GM12878 (cell line): ENCODE data around the gene CLEC16A. TPM values are rescaled to one million over a fixed set of nuclear protein-coding genes. Genes with fewer than 3 reads are reported as not detected.
A peak's percentile ranks its signal among the peaks of the same experiment; 100 is the strongest.

Source experiments
- ATAC-seq: fragments of 200-7000 bp; cut with Tn5 transposase; 3 replicates; pipeline ENCODE4 v1.9.1; 2020; ENCODE audit warnings: mild to moderate bottlenecking, moderate library complexity
- BruUV-seq: library from RNA; stranded (reverse); fragments of 400-500 nt; replicated peaks from 2 replicates; lab custom pipeline; 2021; lab: Mats Ljungman, UMichigan
- CTCF ChIA-PET: fragments of 300-600 bp; sonication (Branson Sonifier 250); formaldehyde crosslinking; extraction: SDS; loops from one replicate; lab custom pipeline; 2021; ENCODE audit warnings: inconsistent platforms; lab: Yijun Ruan, JAX
- POLR2A ChIA-PET: fragments of 350-600 bp; formaldehyde crosslinking; extraction: SDS; loops from one replicate; lab custom pipeline; 2021; ENCODE audit warnings: inconsistent platforms; lab: Charles Lee
- RAD21 ChIA-PET: fragments of 300-600 bp; sonication (Branson Sonifier 250); formaldehyde crosslinking; loops from one replicate; lab custom pipeline; 2023; ENCODE audit warnings: antibody characterized with exemption; ENCODE audit not compliant: unreplicated experiment; lab: Charles Lee
- SMC1A ChIA-PET: fragments of 300-600 bp; sonication (Branson Sonifier 250); formaldehyde crosslinking; loops from one replicate; lab custom pipeline; 2023; ENCODE audit not compliant: unreplicated experiment, uncharacterized antibody; lab: Charles Lee
- DNase-seq: peaks from one replicate; pipeline ENCODE4 v3.0.0-alpha.2; 2011; ENCODE audit warnings: low read depth, low spot score
- FAIRE-seq: peaks from 3 replicates; lab custom pipeline; 2011; peaks lifted over from hg19 to GRCh38; lab: Jason Lieb, UNC
- H2AFZ ChIP-seq: 2 replicates; pipeline ENCODE4 v1.6.0; 2011; ENCODE audit warnings: low read depth, low read length, control low read depth; ENCODE audit not compliant: control insufficient read depth
- H3K27ac ChIP-seq: 2 replicates; pipeline ENCODE4 v1.5.1; 2011; ENCODE audit warnings: control low read depth; ENCODE audit not compliant: control insufficient read depth, insufficient read depth
- H3K27me3 ChIP-seq, 2 experiments: replicated peaks in 1 of 2; 2 replicates each; pipeline versions ENCODE4 v1.6.0 to v1.6.1; 2011; ENCODE audit warnings: low read length in 1 of 2; ENCODE audit not compliant: control insufficient read depth in 2 of 2, insufficient read depth in 2 of 2
- H3K36me3 ChIP-seq, 2 experiments: 2 replicates each; pipeline ENCODE4 v1.5.1; 2011; ENCODE audit warnings: low read length in 1 of 2; ENCODE audit not compliant: control insufficient read depth in 2 of 2, insufficient read depth in 2 of 2
- H3K4me1 ChIP-seq: 2 replicates; pipeline ENCODE4 v1.6.1; 2011; ENCODE audit warnings: mild to moderate bottlenecking, low read length, moderate library complexity, mixed read lengths; ENCODE audit not compliant: control insufficient read depth, insufficient read depth
- H3K4me2 ChIP-seq: 2 replicates; pipeline ENCODE4 v1.6.0; 2011; ENCODE audit warnings: control low read depth; ENCODE audit not compliant: control insufficient read depth, insufficient read depth
- H3K4me3 ChIP-seq: fragments of 200-600 bp; sonication (generic); 2 replicates; pipeline ENCODE4 v1.5.1; 2016
- H3K79me2 ChIP-seq: 2 replicates; pipeline ENCODE4 v1.6.0; 2011; ENCODE audit warnings: low read length; ENCODE audit not compliant: control insufficient read depth, insufficient read depth
- H3K9ac ChIP-seq: 2 replicates; pipeline ENCODE4 v1.8.0; 2011; ENCODE audit warnings: low read length, control low read depth, mixed read lengths; ENCODE audit not compliant: control insufficient read depth, insufficient read depth
- H3K9me3 ChIP-seq: replicated peaks from 3 replicates; pipeline ENCODE4 v1.5.1; 2011; ENCODE audit warnings: mild to moderate bottlenecking, low read length; ENCODE audit not compliant: control insufficient read depth, insufficient read depth
- H4K20me1 ChIP-seq: 2 replicates; pipeline ENCODE4 v1.6.0; 2011; ENCODE audit not compliant: control insufficient read depth, insufficient read depth
- CREM ChIP-seq: IDR thresholded peaks from 2 replicates; pipeline ENCODE4 v1.6.1; 2014; ENCODE audit warnings: antibody characterized with exemption, low read depth
- ESRRA ChIP-seq: IDR thresholded peaks from 2 replicates; pipeline ENCODE4 v1.6.1; 2012; ENCODE audit warnings: mild to moderate bottlenecking, low read length, improper control_type of control experiment
- EZH2 ChIP-seq: IDR thresholded peaks from 2 replicates; pipeline ENCODE4 v1.6.1; 2012; ENCODE audit warnings: low read depth, mild to moderate bottlenecking, control low read depth, inconsistent platforms, low read length, borderline replicate concordance; ENCODE audit not compliant: control insufficient read depth
- HDAC6 ChIP-seq: fragments of 200-600 bp; sonication (generic); IDR thresholded peaks from one replicate; pipeline ENCODE4 v1.8.0; 2017; ENCODE audit warnings: antibody characterized with exemption; ENCODE audit not compliant: unreplicated experiment
- JUNB ChIP-seq: IDR thresholded peaks from 2 replicates; pipeline ENCODE4 v1.6.1; 2016; ENCODE audit warnings: antibody characterized with exemption, mild to moderate bottlenecking
- MXI1 ChIP-seq: fragments of 150-350 bp; IDR thresholded peaks from 2 replicates; pipeline ENCODE4 v1.6.1; 2011; ENCODE audit warnings: low read depth, mild to moderate bottlenecking, inconsistent platforms, low read length, improper control_type of control experiment
- MYC ChIP-seq: IDR thresholded peaks from 2 replicates; pipeline ENCODE4 v1.6.1; 2011; ENCODE audit warnings: mild to moderate bottlenecking, low read length, moderate library complexity, inconsistent platforms; ENCODE audit not compliant: insufficient read depth, insufficient replicate concordance, insufficient read length, severe bottlenecking
- POLR2A ChIP-seq: IDR thresholded peaks from 2 replicates; pipeline ENCODE4 v1.6.1; 2011; ENCODE audit warnings: low read depth, mild to moderate bottlenecking, low read length
- SPI1 ChIP-seq: IDR thresholded peaks from 2 replicates; pipeline ENCODE4 v1.6.1; 2011; ENCODE audit warnings: low read depth, mild to moderate bottlenecking, low read length, moderate library complexity, borderline replicate concordance; ENCODE audit not compliant: insufficient read depth
- SREBF1 ChIP-seq: IDR thresholded peaks from 2 replicates; pipeline ENCODE4 v1.6.1; 2012; ENCODE audit warnings: mild to moderate bottlenecking, low read length
- SUZ12 ChIP-seq: fragments of 200-600 bp; sonication (generic); IDR thresholded peaks from one replicate; pipeline ENCODE4 v1.6.1; 2018; ENCODE audit warnings: antibody characterized with exemption, mild to moderate bottlenecking; ENCODE audit not compliant: unreplicated experiment
- ZSCAN29 ChIP-seq: fragments of 450-650 bp; IDR thresholded peaks from 2 replicates; pipeline ENCODE4 v1.6.1; 2017; ENCODE audit warnings: mild to moderate bottlenecking, moderate library complexity
- WGBS: methylation state at CpG from one replicate; pipeline ENCODE4 v1.1.6; 2016; ENCODE audit warnings: low lambda C conversion rate; ENCODE audit not compliant: insufficient replicate concordance, insufficient coverage; ENCODE audit errors: missing lambda C conversion rate; 5-methylcytosine and 5-hydroxymethylcytosine counted together
- in situ Hi-C: fragments of 300-500 bp; cut with MboI; formaldehyde crosslinking; loops from 9 replicates; pipeline ENCODE4 v1.14.3; 2018; ENCODE audit warnings: mixed read lengths
- intact Hi-C: fragments of 100-400 bp; cut with micrococcal nuclease; formaldehyde crosslinking; loops from one replicate; pipeline ENCODE4 v1.14.2; 2022; ENCODE audit not compliant: unreplicated experiment
- polyA plus RNA-seq, 11 experiments: library from polyadenylated mRNA; depleted of rRNA in 4 of 11; unstranded in 6 of 11; stranded (reverse) in 5 of 11; fragments of >200 nt; fragmentation: Nextera tagmentation in 4 of 11; fragmentation: Illumina TruSeq in 1 of 11; extraction: Ambion mirVana in 4 of 11; extraction: Trizol in 1 of 11; gene quantifications; 1 replicate in 1 of 11; 2 replicates in 10 of 11; pipeline versions ENCODE4 v1.2.1 to v1.2.3, GENCODE V29; 2011 to 2016; ENCODE audit warnings: inconsistent platforms in 2 of 11, missing spikeins in 2 of 11, low read depth in 1 of 11
- total RNA-seq, 4 experiments: library from RNA; depleted of rRNA in 3 of 4; stranded (reverse); fragments of >200 nt in 3 of 4; fragmentation: Illumina TruSeq in 1 of 4; extraction: Trizol in 1 of 4; gene quantifications; 2 replicates each; pipeline versions ENCODE4 v1.2.1 to v1.2.3, GENCODE V29; 2013 to 2021
- TF ChIP-seq, protein P1 (sequence below): fragments of 450-650 bp; IDR thresholded peaks from 2 replicates; pipeline ENCODE4 v1.6.1; 2017; ENCODE audit warnings: antibody characterized with exemption, mild to moderate bottlenecking, moderate library complexity
- TF ChIP-seq, protein P2 (sequence below): fragments of 150-350 bp; IDR thresholded peaks from 2 replicates; pipeline ENCODE4 v1.6.1; 2014; ENCODE audit warnings: mild to moderate bottlenecking, low read depth, low read length
- TF ChIP-seq, protein P3 (sequence below), 3 experiments: IDR thresholded peaks in 2 of 3; conservative IDR thresholded peaks in 1 of 3; 2 replicates each; pipeline ENCODE4 v1.5.1; 2011; ENCODE audit warnings: low read depth in 3 of 3, low read length in 3 of 3, mild to moderate bottlenecking in 3 of 3, control low read depth in 2 of 3, moderate library complexity in 2 of 3, inconsistent platforms in 1 of 3, mixed read lengths in 1 of 3; ENCODE audit not compliant: control insufficient read depth in 2 of 3, insufficient read depth in 1 of 3; ENCODE audit errors: extremely low read depth in 1 of 3

Gene CLEC16A
- total and polyA plus RNA-seq, 10 of the 15 experiments (the other 5 are each of a cell fraction or from before 2014, with no cell fraction given) = 1.5 to 28.8 (median 19.2) TPM

GRCh38 chr16:11224096-11224893 is 279.9 kb downstream of the CLEC16A start:
- peak overlapping the region; percentile 94 for H3K27ac ChIP-seq
- ChIA-PET CTCF (interaction anchor here (0.6 to 3.9 kb wide), 12 partner anchors 15 to 242 kb away, joined by 3 to 29 read pairs (median 4); partner anchors contain the start of gene SOCS1), POLR2A (interaction anchor here (0.5 to 3.9 kb wide), 18 partner anchors 10 to 648 kb away, joined by 3 to 53 read pairs (median 8); partner anchors contain the start of gene SOCS1), SMC1A (interaction anchor here (0.7 to 3.9 kb wide), 29 partner anchors 9 to 259 kb away, joined by 3 to 34 read pairs (median 5); partner anchors contain the start of gene SOCS1), RAD21 (interaction anchor here (0.9 to 4.3 kb wide), 35 partner anchors 8 to 346 kb away, joined by 3 to 76 read pairs (median 5); partner anchors contain the start of gene SOCS1)
- peak overlapping the region; percentile 91 for H3K4me2 ChIP-seq
- peak overlapping the region; percentile 68; the same call in 1 of the 2 replicates for H3K9ac ChIP-seq
- BruUV-seq = no TSS peak
- no peaks in the 10 kb centered on the region for H3K36me3 ChIP-seq
- DNase-seq (peak; percentile 57), ATAC-seq (peak; percentile 75), FAIRE-seq (peak; percentile 62)
- no peaks in the 10 kb centered on the region for H4K20me1 ChIP-seq
- no peaks in the 10 kb centered on the region for H3K27me3 ChIP-seq
- H3K9me3 ChIP-seq = no peaks in the 10 kb centered on the region
- peak overlapping the region; percentile 58 for H2AFZ ChIP-seq
- in situ Hi-C loops (no loop called here), intact Hi-C loops (loop anchor here (2.0 kb wide), 3 partner anchors 21 to 41 kb away; no protein-coding TSS in a partner anchor)
- peaks cover 28% of the 10 kb centered on the region for H3K4me1 ChIP-seq
- H3K4me3 ChIP-seq = peak overlapping the region; percentile 19; the same call in 1 of the 2 replicates
- WGBS = 7% methylated on average over 24 of the region's 24 CpGs
- no peaks in the 10 kb centered on the region for H3K79me2 ChIP-seq
- no peak for TF ChIP-seq MXI1
- TF ChIP-seq HDAC6 = no peak
- peak; percentile 53 for TF ChIP-seq SPI1
- TF ChIP-seq CREM = no peak
- no peak for TF ChIP-seq SREBF1
- no peak for TF ChIP-seq ESRRA
- TF ChIP-seq, protein P1, sequence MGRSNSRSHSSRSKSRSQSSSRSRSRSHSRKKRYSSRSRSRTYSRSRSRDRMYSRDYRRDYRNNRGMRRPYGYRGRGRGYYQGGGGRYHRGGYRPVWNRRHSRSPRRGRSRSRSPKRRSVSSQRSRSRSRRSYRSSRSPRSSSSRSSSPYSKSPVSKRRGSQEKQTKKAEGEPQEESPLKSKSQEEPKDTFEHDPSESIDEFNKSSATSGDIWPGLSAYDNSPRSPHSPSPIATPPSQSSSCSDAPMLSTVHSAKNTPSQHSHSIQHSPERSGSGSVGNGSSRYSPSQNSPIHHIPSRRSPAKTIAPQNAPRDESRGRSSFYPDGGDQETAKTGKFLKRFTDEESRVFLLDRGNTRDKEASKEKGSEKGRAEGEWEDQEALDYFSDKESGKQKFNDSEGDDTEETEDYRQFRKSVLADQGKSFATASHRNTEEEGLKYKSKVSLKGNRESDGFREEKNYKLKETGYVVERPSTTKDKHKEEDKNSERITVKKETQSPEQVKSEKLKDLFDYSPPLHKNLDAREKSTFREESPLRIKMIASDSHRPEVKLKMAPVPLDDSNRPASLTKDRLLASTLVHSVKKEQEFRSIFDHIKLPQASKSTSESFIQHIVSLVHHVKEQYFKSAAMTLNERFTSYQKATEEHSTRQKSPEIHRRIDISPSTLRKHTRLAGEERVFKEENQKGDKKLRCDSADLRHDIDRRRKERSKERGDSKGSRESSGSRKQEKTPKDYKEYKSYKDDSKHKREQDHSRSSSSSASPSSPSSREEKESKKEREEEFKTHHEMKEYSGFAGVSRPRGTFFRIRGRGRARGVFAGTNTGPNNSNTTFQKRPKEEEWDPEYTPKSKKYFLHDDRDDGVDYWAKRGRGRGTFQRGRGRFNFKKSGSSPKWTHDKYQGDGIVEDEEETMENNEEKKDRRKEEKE = no peak
- TF ChIP-seq, protein P2, sequence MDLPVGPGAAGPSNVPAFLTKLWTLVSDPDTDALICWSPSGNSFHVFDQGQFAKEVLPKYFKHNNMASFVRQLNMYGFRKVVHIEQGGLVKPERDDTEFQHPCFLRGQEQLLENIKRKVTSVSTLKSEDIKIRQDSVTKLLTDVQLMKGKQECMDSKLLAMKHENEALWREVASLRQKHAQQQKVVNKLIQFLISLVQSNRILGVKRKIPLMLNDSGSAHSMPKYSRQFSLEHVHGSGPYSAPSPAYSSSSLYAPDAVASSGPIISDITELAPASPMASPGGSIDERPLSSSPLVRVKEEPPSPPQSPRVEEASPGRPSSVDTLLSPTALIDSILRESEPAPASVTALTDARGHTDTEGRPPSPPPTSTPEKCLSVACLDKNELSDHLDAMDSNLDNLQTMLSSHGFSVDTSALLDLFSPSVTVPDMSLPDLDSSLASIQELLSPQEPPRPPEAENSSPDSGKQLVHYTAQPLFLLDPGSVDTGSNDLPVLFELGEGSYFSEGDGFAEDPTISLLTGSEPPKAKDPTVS = no peak
- TF ChIP-seq MYC = no peak
- TF ChIP-seq EZH2 = no peak
- TF ChIP-seq JUNB = no peak
- TF ChIP-seq, protein P3, sequence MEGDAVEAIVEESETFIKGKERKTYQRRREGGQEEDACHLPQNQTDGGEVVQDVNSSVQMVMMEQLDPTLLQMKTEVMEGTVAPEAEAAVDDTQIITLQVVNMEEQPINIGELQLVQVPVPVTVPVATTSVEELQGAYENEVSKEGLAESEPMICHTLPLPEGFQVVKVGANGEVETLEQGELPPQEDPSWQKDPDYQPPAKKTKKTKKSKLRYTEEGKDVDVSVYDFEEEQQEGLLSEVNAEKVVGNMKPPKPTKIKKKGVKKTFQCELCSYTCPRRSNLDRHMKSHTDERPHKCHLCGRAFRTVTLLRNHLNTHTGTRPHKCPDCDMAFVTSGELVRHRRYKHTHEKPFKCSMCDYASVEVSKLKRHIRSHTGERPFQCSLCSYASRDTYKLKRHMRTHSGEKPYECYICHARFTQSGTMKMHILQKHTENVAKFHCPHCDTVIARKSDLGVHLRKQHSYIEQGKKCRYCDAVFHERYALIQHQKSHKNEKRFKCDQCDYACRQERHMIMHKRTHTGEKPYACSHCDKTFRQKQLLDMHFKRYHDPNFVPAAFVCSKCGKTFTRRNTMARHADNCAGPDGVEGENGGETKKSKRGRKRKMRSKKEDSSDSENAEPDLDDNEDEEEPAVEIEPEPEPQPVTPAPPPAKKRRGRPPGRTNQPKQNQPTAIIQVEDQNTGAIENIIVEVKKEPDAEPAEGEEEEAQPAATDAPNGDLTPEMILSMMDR (IDR thresholded peaks at IDR 0.05 in 2 of 3, conservative IDR thresholded peaks at IDR 0.05 in 1 of 3; ENCODE audit: control insufficient read depth in 2 of 3, extremely low read depth in 1 of 3, insufficient read depth in 1 of 3, low read depth in 3 of 3, low read length in 3 of 3) = no peak
- peak; percentile 55 for TF ChIP-seq POLR2A
- no peak for TF ChIP-seq SUZ12
- no peak for TF ChIP-seq ZSCAN29
